HG02840 (cell line): Measurements from ENCODE around the gene MYZAP.

Experiments
- ATAC-seq: cut with Tn5 transposase; IDR thresholded peaks from one replicate; pipeline ENCODE4 v1.9.1; 2021; ENCODE audit warnings: mild to moderate bottlenecking, moderate library complexity, moderate number of reproducible peaks; ENCODE audit not compliant: unreplicated experiment, low FRiP score

MYZAP gene

DNA sequence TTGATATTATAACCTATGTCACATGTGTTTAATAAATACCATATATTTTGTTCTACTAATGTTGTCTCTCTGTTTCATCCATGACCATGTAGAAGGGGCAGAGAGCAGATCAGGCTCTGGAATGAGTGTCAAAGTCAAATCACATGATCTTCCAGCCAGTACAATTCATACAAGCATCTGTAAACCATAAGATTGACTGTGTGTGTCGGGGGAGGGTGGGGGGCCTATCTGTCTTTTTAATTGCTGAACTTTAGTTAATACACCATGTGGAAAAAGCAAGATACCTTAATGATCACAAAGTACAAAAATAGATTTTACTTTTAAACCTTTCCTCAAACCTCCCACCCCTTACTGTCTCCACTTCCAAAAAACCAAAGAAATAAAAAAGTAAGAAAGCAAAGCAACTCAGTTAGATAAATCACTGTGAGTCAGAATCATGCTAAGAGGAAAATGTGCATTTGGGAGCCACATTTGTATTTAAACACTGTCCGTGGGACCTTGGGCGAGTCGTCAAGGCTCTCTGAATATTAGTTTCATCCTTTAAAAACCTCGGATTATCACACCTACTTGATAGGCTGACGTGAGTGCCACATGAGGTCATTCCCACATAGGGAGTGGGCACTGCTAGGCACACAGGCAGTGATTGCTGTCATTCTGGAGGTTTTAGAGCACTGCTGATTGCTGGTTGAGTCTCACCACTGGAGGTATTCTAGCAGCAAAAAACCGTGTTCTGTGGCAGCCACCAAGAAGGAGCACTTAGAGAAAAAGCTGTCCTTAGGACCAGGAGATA is 93.8 kb downstream of the MYZAP start:
- no peak for ATAC-seq

DNA sequence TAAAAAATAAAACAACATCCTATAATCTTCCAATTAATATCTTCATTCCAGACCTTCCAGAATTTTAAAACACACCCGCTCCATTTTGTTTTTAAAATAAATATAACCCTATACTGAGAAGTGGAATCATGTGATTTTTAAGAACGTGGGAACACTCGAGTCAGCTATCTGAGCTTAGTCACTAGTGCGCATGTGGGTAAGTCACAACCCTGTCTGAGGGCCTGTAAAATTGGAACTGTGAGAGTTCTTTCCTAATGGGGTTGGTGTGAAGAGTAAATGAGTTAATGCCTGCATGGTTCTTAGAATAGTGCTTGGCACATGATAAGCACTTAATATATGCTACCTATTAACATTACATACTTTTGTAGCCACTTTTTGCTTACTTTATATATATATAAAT is 95.0 kb downstream of the MYZAP start:
- ATAC-seq = no peak

DNA sequence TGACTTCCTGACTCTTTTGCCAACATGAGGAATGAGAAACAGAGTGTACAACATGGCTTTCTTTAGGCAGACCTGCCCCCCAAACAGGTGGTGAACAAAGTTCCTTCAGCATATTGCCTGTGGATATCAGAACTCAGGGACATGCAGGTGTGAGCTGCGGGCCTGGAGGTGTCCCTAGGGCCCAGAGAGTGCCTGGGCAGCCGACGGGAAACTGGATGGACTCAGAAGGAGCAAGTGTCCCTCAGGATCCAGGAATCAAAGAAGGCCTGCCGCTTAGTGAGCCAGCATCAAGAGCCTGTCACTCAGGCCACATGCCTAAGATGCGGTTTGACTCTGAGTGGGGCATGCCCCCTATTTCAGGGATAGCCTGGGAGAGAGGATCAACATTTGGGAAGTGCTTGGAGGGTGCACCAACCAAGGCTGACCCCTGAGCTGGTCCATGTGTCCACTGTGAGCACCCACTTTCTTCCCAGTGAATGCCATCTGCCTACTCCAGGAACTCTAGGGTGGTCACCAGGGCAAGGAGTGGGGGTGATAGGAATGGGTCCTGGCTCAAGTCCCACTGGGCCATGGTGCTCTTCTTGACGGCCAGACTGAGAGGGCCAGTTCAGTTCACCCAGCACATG is 98.8 kb downstream of the MYZAP start:
- no peak for ATAC-seq

- no peak for ATAC-seq
Measured at GRCh38 chr15:57691082-57691481, 99.4 kb downstream of the MYZAP start.

DNA sequence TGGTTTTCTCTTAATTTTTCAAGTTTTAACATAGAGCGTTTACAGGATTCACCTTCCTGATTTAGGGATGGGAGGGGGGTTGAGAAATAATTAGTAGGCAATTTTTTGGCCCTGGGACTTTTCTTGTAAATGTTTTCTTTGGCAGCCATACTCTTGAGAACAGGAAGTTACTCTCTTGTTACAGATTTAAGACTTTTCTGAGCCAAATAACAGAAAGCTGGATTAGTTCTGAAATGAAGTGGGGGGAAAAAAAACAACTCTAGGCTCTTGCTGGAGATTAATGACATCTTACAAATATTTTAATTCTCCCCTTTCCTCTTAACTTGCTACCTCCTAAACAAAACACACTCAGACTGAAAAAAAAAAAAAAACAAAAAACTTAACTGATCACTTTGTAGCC is 101.0 kb downstream of the MYZAP start:
- no peak for ATAC-seq

GRCh38 chr15:57694279-57694678 is 102.6 kb downstream of the MYZAP start:
- ATAC-seq = no peak

- no peak for ATAC-seq
Measured at GRCh38 chr15:57696146-57696545, 104.4 kb downstream of the MYZAP start.

GRCh38 chr15:57697588-57697987 is 105.9 kb downstream of the MYZAP start:
- no peak for ATAC-seq

DNA sequence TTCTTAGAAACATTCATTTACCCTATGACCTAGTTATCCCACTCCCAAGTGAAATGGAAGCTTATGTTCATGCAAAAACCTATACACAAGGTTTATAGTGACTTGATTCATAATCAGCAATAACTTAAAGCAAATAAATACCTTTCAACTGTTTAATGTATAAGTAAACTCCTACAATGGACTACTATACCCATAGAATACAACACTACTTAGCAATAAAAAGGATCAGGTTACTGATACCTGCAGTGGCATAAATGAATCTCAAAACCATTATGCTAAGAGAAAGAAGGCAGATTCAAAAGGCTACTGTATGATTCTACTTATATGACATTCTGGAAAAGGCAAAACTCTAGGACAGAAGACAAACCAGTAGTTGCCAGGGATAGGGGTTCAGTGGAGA is 106.5 kb downstream of the MYZAP start:
- no peak for ATAC-seq

GRCh38 chr15:57698991-57699390 is 107.3 kb downstream of the MYZAP start:
- ATAC-seq = no peak

- ATAC-seq = no peak
Measured at GRCh38 chr15:57703387-57703786, 111.7 kb downstream of the MYZAP start.

GRCh38 chr15:57704441-57704840 is 112.7 kb downstream of the MYZAP start:
- ATAC-seq = no peak

GRCh38 chr15:57705746-57706404 is 114.2 kb downstream of the MYZAP start:
- no peak for ATAC-seq

GRCh38 chr15:57706405-57707209 is 114.9 kb downstream of the MYZAP start, which contains the start of gene POLR2M:
Gene POLR2M (plus strand): TSS chr15:57706714. CDS start chr15:57706843, 129 bp downstream.
- peak; percentile 89 for ATAC-seq

DNA sequence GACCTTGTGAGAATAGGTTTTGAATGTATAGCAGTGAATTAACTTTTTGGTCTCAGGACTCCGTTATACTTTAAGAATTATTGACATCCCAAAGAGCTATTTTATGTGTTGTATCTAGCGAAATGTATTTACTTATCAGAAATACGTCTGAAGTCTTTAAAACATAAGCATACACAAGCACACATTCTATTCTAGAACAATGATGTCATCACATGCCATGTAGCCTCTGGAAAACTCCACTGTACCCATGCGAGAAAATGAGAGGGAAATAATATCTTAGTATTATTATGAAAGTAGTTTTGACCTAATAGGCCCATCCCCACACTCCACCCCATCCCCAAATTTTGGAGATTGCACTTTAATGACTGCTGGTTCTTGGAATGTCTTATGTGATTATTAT is 116.3 kb downstream of the MYZAP start:
- ATAC-seq = no peak

DNA sequence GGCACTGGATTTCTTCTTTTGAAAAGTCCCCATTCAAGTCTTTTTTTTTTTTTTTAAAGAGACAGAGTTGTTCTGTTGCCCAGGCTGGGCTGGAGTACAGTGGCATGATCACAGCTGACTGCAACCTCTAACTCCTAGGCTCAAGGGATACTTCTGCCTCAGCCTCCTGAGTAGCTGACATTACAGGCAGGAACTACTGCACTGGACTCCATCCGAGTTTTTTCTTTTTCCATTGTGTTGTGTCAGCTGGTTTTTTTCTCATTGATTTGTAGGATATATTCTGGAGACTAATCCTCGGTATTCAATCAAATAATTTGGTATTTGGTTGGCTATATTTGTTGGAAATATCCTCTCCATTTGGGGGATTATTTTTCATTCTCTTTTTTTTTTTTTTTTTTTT is 126.6 kb downstream of the MYZAP start:
- no peak for ATAC-seq

- no peak for ATAC-seq
Measured at GRCh38 chr15:57720867-57721266, 129.2 kb downstream of the MYZAP start.

- ATAC-seq = no peak
Measured at GRCh38 chr15:57726411-57726810, 134.7 kb downstream of the MYZAP start.

DNA sequence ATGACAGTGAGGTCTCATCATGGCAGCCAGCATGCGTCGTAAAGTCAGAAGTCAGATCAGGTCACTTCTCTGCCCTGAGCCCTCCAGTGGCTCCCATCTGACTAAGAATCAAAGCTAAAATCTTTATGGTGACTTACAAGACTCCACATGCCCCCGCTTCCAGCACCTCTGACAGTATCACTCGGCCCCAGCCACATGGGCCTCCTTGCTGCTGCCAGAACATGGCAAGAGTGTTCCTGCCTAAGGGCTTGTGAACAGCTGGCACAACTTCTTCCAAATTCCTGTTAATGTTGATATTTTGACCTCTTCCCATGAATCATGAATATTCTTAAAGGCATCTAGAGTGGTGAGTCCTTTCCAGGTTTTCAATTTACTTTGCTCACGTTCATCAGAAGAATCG is 135.3 kb downstream of the MYZAP start:
- ATAC-seq = no peak

DNA sequence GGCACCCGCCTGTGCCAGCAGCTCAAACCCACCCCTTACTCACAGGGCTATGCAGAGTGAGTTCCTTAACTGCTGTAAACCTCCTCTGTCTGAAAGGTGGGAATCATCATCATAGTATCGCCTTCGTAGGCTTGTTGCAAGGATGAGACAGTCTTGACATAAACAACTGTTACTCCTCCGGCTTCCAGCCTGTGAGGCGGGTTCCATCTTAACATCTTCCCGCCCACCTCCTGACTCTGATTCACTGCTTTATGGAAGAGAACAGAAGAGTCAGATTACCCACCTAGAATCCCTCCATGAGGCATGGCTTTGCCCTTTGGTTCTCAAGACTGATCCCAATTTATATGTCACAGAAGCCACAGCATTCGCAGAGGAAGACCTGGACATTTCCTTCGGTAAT is 136.7 kb downstream of the MYZAP start:
- no peak for ATAC-seq

GRCh38 chr15:57730876-57731275 is 139.2 kb downstream of the MYZAP start:
- no peak for ATAC-seq
